Cardiac septum (tissue), 1 donor: ENCODE measurements around the gene UBAC1. TPM values are rescaled to one million over a fixed set of nuclear protein-coding genes. Genes with fewer than 3 reads are reported as not detected.
"Not testable (repeated sequence)": the region's sequence is repeated elsewhere in the genome, so short reads cannot be mapped to it uniquely, and the experiment has no call there.

Experiments
- DNase-seq: peaks from one replicate; pipeline ENCODE4 v3.0.0-alpha.2; 2020; ENCODE audit warnings: low spot score
- intact Hi-C: fragments of 100-400 bp; cut with DNase I; formaldehyde crosslinking; loops from one replicate; pipeline ENCODE4 v1.14.0; 2022
- total RNA-seq: library from RNA; stranded (reverse); fragmentation: NEBNext Ultra II Directional; extraction: Animal tissue kit (Norgen Biotek cat#: 25700); gene quantifications from one replicate; pipeline ENCODE4 v1.2.1, GENCODE V29; 2021
- donor health status: DM: no; HTN: no; CAD: no.

UBAC1 gene
- total RNA-seq, 1 donor from 2014 or later = 90.3 TPM

DNA sequence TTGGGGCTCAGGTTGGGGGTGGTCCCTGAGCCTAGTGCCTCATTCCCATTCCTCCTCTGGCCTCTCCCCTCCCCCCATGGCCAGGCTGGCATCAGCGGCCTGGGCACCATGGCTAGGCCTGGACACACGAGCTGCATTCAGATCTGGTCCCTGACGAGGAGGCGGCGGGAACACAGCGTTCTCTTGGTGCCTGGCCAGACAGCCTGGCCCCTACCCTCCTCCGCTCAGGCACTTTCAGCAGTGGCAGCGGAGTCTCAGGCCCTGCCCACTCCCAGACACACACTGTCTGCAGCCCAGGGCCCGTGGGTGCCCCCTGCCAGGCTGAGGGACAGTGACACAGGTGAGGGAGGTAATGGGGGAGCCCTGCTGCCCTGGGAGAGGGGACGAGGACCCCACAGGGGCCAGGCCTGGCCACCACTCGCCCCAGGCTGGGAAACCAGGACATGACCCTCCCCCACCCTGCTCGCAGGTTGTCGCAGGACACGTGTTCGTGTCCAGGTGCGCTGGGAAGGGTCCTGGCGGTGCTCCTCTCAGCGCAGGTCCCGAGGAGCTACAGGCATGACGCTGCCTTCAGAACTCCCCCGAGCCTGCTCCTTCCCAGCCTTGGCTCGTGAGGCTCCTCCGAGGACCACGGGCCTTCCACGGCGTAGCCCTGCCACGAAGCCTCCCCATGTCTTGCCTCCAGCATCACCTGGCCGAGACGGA, 19.9 kb upstream of the UBAC1 start:
- DNase-seq = no peak
- intact Hi-C loops = no loop called here

- intact Hi-C loops = no loop called here
- DNase-seq = no peak
Observed at GRCh38 chr9:135979547-135980166, 18.5 kb upstream of the UBAC1 start.

- DNase-seq = no peak
Observed at GRCh38 chr9:135978642-135979546, 17.7 kb upstream of the UBAC1 start.

GRCh38 chr9:135976944-135977343, 15.8 kb upstream of the UBAC1 start:
- DNase-seq = no peak
- intact Hi-C loops = no loop called here

More at GRCh38 chr9:135978642-135979546, 17.7 kb upstream of the UBAC1 start:
- intact Hi-C loops = no loop called here

GRCh38 chr9:135976531-135976930, 15.4 kb upstream of the UBAC1 start:
- intact Hi-C loops = no loop called here
- DNase-seq = no peak

- DNase-seq = no peak
- intact Hi-C loops = no loop called here
Observed at GRCh38 chr9:135975834-135976233, 14.7 kb upstream of the UBAC1 start.

GRCh38 chr9:135974220-135974573, 13.0 kb upstream of the UBAC1 start:
- intact Hi-C loops = no loop called here
- DNase-seq = no peak

DNA sequence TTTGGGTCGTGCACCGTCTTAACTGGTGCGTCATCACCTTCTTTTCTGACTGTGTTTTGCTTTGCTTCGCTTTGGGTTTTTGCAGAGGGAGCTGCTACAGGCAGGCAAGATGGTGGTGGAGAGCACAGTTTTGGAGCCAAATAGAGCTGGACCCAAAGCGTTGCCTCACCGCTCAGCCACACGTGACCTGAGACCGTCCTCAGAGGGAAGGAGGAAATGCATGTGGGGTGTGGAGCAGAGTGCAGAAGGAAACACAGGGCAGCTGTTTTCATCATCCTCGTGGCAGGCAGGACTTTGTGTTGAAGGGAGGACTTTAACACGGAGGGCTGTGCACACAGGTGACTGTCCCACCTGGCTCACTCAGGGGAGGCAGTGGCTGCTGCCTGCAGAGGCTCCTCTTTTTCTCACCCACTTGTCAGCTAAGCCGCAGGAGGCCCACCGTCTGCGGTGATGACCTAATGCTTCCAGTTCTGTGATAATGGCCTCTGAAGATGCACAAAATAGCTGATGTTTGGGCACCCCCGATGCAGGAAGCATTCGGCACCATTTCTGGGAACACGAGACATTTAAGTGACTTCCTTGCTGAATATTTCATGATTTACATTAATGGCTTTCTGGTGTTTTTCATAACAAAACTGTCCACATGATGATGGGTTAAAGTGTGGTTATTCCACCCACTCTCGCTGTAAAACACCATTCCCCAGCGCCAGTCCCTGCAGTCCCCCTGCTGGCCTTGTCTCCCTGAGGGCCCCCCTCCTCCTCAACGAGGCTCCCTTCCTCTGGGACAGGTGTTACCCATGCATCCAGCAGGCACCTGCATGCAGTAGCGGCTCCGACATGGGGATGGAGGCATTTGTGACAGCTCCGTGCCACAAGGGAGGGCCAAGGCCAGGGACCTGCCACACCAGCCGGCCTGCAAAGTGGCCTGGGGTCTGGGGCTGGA, 12.4 kb upstream of the UBAC1 start:
- no peak for DNase-seq
- intact Hi-C loops = no loop called here

DNA sequence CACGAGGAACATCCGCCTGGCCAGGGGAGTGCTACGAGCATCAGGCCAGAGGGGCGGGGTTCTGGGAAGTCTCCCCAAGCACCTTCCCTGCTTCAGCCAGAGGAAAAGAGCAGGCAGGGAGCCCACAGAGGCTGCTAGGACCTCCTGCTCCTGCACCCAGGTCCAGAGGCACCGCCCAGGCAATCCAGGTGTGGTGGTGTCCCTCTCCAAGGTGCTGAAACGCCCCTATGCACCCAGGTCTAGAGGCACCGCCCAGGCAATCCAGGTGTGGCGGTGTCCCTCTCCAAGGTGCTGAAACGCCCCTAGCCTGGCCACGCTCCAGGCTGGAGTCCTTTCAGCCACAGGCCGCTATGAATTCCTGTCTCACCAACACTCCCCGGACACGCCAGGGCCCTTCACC, 10.7 kb upstream of the UBAC1 start:
- intact Hi-C loops = no loop called here
- no peak for DNase-seq

- intact Hi-C loops = no loop called here
- DNase-seq = no peak
Observed at GRCh38 chr9:135971111-135971766, 10.1 kb upstream of the UBAC1 start.

GRCh38 chr9:135970128-135970815, 9.1 kb upstream of the UBAC1 start:
- intact Hi-C loops = no loop called here
- no peak for DNase-seq

- intact Hi-C loops = loop anchor here (2.0 kb wide), 1 partner anchor 20 kb away; no protein-coding TSS in a partner anchor
- no peak for DNase-seq
Observed at GRCh38 chr9:135969064-135969683, 8.0 kb upstream of the UBAC1 start.

DNA sequence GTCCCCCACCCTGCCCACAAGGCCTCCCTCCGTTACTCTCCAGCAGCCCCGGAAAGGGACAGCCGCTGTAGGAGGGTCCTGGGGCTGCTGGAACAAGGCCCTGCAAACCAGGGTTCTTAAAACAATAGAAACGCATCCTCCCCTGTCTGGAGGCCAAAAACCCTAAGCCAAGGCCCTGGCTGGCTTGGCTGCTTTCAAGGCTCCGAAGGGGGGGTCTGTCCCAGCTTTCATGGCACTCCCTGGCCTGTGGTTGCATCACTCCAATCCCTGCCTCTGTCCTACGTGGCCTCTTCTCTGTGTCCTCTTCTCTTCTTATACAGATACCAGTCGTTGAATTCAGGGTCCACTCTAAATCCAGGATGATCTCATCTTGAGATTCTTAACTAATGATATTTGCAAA, 7.4 kb upstream of the UBAC1 start:
- intact Hi-C loops = loop anchor here (2.0 kb wide), 1 partner anchor 20 kb away; no protein-coding TSS in a partner anchor
- no peak for DNase-seq

DNA sequence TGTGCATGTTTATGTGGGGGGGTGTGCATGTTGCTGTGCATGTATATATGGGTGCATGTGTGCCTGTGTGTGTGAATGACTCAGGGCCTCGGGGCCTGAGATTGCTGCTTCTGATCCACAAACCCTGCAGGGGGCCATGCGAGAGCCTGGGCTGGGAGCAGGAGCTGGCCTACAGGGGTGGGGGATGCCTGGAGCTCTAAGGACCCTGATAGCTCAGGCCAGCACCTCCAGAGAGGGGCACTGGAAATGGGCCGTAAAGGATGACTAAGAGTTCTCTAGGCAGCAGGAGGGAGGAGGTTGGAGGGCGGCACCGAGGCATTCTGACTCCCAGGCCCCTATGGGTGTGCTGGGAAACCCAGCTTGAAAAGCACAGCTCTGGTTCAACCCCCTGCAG, 6.9 kb upstream of the UBAC1 start:
- no peak for DNase-seq
- intact Hi-C loops = loop anchor here (2.0 kb wide), 1 partner anchor 21 kb away; no protein-coding TSS in a partner anchor

GRCh38 chr9:135966916-135967260, 5.7 kb upstream of the UBAC1 start:
- intact Hi-C loops = loop anchor here (1.0 kb wide), 1 partner anchor 156 kb away; no protein-coding TSS in a partner anchor
- not testable (repeated sequence) for DNase-seq

GRCh38 chr9:135965124-135965756, 4.1 kb upstream of the UBAC1 start:
- no peak for DNase-seq
- intact Hi-C loops = no loop called here

GRCh38 chr9:135963938-135964337, 2.8 kb upstream of the UBAC1 start:
- intact Hi-C loops = no loop called here
- no peak for DNase-seq
